Panc1 (cell line): ENCODE measurements around the gene SNRPA1.

Experiments
- POLR2AphosphoS5 ChIP-seq: IDR thresholded peaks from 2 replicates; pipeline ENCODE4 v1.6.1; 2012; ENCODE audit warnings: mild to moderate bottlenecking, low read depth, low read length, moderate library complexity
- SIN3A ChIP-seq: IDR thresholded peaks from 2 replicates; pipeline ENCODE4 v1.6.1; 2012; ENCODE audit warnings: low read depth, mild to moderate bottlenecking, low read length, moderate library complexity, borderline replicate concordance; ENCODE audit not compliant: insufficient read depth
- TCF7L2 ChIP-seq: IDR thresholded peaks from 2 replicates; pipeline ENCODE4 v1.6.1; 2011; ENCODE audit warnings: mild to moderate bottlenecking, low read depth, low read length, inconsistent platforms
- TF ChIP-seq, protein P1 (sequence below): fragments of 450-650 bp; IDR thresholded peaks from 2 replicates; pipeline ENCODE4 v1.5.1; 2017; ENCODE audit warnings: mild to moderate bottlenecking

DNA sequence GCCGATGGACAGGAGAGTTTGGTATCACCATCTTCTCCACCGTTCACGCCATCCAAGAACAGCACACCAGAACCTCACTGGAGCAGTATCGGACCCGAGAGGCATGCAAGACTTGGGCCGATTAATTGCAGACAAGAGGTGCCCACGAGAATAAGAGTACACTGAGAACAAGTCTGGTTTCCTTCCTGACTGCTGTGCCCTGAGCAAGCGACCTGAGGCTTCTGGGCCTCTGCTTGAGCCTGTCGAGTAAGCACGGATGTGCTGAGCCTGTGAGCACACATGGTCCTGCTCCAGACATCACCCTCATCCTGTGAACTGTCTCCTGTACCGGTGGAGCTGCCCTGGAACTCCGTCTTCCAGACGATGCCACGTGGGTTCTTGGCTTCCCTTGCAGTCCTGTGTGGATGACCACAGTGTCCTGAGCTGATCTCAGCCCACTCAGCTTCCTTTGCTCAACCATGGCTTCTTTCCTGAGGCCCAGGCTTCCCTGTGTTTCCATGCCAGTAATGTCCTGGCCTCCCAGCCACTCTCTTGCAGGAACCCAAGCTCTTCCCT, 34.3 kb upstream of the SNRPA1 start:
- TF ChIP-seq, protein P1, sequence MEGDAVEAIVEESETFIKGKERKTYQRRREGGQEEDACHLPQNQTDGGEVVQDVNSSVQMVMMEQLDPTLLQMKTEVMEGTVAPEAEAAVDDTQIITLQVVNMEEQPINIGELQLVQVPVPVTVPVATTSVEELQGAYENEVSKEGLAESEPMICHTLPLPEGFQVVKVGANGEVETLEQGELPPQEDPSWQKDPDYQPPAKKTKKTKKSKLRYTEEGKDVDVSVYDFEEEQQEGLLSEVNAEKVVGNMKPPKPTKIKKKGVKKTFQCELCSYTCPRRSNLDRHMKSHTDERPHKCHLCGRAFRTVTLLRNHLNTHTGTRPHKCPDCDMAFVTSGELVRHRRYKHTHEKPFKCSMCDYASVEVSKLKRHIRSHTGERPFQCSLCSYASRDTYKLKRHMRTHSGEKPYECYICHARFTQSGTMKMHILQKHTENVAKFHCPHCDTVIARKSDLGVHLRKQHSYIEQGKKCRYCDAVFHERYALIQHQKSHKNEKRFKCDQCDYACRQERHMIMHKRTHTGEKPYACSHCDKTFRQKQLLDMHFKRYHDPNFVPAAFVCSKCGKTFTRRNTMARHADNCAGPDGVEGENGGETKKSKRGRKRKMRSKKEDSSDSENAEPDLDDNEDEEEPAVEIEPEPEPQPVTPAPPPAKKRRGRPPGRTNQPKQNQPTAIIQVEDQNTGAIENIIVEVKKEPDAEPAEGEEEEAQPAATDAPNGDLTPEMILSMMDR: no peak
- TF ChIP-seq POLR2AphosphoS5: no peak
- TF ChIP-seq SIN3A: no peak
- TF ChIP-seq TCF7L2: no peak
